A549 (cell line): ENCODE data around the gene SCARB1. TPM values are rescaled to one million over a fixed set of nuclear protein-coding genes. Genes with fewer than 3 reads are reported as not detected.
"Not testable (repeated sequence)": the region's sequence is repeated elsewhere in the genome, so short reads cannot be mapped to it uniquely, and the experiment has no call there.

ENCODE experiments used
- ATAC-seq, 2 experiments: fragments of 200-7000 bp in 1 of 2; fragments of >200 bp in 1 of 2; cut with Nextera tagmentation in 1 of 2; cut with Tn5 transposase in 1 of 2; 3 replicates each; pipeline versions ENCODE4 v1.8.0 to v1.9.1; 2018 to 2020; ENCODE audit warnings: mild to moderate bottlenecking in 1 of 2, moderate library complexity in 1 of 2
- CTCF ChIA-PET: fragments of 300-600 bp; sonication (Branson Sonifier 250); formaldehyde crosslinking; extraction: SDS; loops from one replicate; lab custom pipeline; 2021; ENCODE audit warnings: antibody characterized with exemption, inconsistent platforms; lab: Yijun Ruan, JAX
- POLR2A ChIA-PET: fragments of 350-600 bp; formaldehyde crosslinking; extraction: SDS; loops from one replicate; lab custom pipeline; 2021; ENCODE audit warnings: antibody characterized with exemption, inconsistent platforms; lab: Yijun Ruan, JAX
- DNase-seq, 2 experiments: peaks; one replicate each; pipeline versions ENCODE4 v3.0.0 to v3.0.0-alpha.2; 2011 to 2016; ENCODE audit warnings: low read depth in 1 of 2, low spot score in 1 of 2
- FAIRE-seq: peaks from 2 replicates; lab custom pipeline; 2011; peaks lifted over from hg19 to GRCh38; lab: Jason Lieb, UNC
- H3K27ac ChIP-seq, 2 experiments: fragments of >200 bp; sonication (Bioruptor Twin); formaldehyde crosslinking; 3 replicates each; pipeline ENCODE4 v1.5.1; 2016 to 2017
- H3K4me1 ChIP-seq: fragments of >200 bp; sonication (Bioruptor Twin); formaldehyde crosslinking; 3 replicates; pipeline ENCODE4 v1.6.1; 2016
- H3K4me2 ChIP-seq: fragments of >200 bp; sonication (Bioruptor Twin); formaldehyde crosslinking; 3 replicates; pipeline ENCODE4 v1.6.1; 2016
- H3K4me3 ChIP-seq: fragments of >200 bp; sonication (Bioruptor Twin); formaldehyde crosslinking; 3 replicates; pipeline ENCODE4 v1.5.1; 2016
- H3K9me3 ChIP-seq: fragments of >200 bp; sonication (Bioruptor Twin); formaldehyde crosslinking; 3 replicates; pipeline ENCODE4 v1.6.1; 2016
- CBX8 ChIP-seq: fragments of 200-600 bp; sonication (generic); IDR thresholded peaks from 2 replicates; pipeline ENCODE4 v1.6.1; 2016
- CEBPB ChIP-seq, 2 experiments: fragments of >200 bp in 1 of 2; sonication (Bioruptor Twin) in 1 of 2; formaldehyde crosslinking in 1 of 2; IDR thresholded peaks; 2 replicates each; pipeline ENCODE4 v1.6.1; 2012 to 2016
- CTCF ChIP-seq: fragments of >200 bp; sonication (Bioruptor Twin); formaldehyde crosslinking; IDR thresholded peaks from 3 replicates; pipeline ENCODE4 v1.5.1; 2016
- ELK1 ChIP-seq: fragments of 150-350 bp; IDR thresholded peaks from 2 replicates; pipeline ENCODE4 v1.6.1; 2014; ENCODE audit warnings: low read depth, mild to moderate bottlenecking, low read length
- FOSB ChIP-seq: fragments of 250-450 bp; sonication (Bioruptor Pico); IDR thresholded peaks from 2 replicates; pipeline ENCODE4 v1.5.0; 2020; ENCODE audit warnings: mild to moderate bottlenecking, moderate library complexity
- FOSL2 ChIP-seq, 2 experiments: fragments of 450-650 bp in 1 of 2; fragments of >200 bp in 1 of 2; sonication (Bioruptor Twin) in 1 of 2; formaldehyde crosslinking; IDR thresholded peaks; 2 replicates each; pipeline versions ENCODE4 v1.5.0 to v1.6.1; 2016 to 2020; ENCODE audit warnings: mild to moderate bottlenecking in 1 of 2, moderate library complexity in 1 of 2
- HES2 ChIP-seq: fragments of >200 bp; sonication (Bioruptor Twin); formaldehyde crosslinking; IDR thresholded peaks from 2 replicates; pipeline ENCODE4 v1.6.1; 2016
- HEYL ChIP-seq: fragments of 250-450 bp; sonication (Bioruptor Pico); IDR thresholded peaks from 2 replicates; pipeline ENCODE4 v1.8.0; 2021; ENCODE audit warnings: mild to moderate bottlenecking, moderate library complexity
- JUNB ChIP-seq: fragments of >200 bp; sonication (Bioruptor Twin); formaldehyde crosslinking; IDR thresholded peaks from 2 replicates; pipeline ENCODE4 v1.6.1; 2016
- MAFK ChIP-seq: fragments of 450-650 bp; IDR thresholded peaks from 2 replicates; pipeline ENCODE4 v1.6.1; 2014; ENCODE audit not compliant: partially characterized antibody
- MAX ChIP-seq: IDR thresholded peaks from 2 replicates; pipeline ENCODE4 v1.6.1; 2012
- NR3C1 ChIP-seq: fragments of >200 bp; sonication (Bioruptor Twin); formaldehyde crosslinking; IDR thresholded peaks from 3 replicates; pipeline ENCODE4 v1.6.1; 2017
- POLR2A ChIP-seq: IDR thresholded peaks from 2 replicates; pipeline ENCODE4 v1.6.1; 2012; ENCODE audit warnings: mild to moderate bottlenecking, low read length
- REST ChIP-seq: fragments of 200-600 bp; sonication (generic); IDR thresholded peaks from 2 replicates; pipeline ENCODE4 v1.6.1; 2016; ENCODE audit warnings: antibody characterized with exemption, mild to moderate bottlenecking, moderate library complexity
- RFX5 ChIP-seq: fragments of 450-650 bp; IDR thresholded peaks from 2 replicates; pipeline ENCODE4 v1.7.1; 2014; ENCODE audit warnings: antibody characterized with exemption, mild to moderate bottlenecking, moderate library complexity
- RNF2 ChIP-seq: fragments of 200-600 bp; sonication (generic); IDR thresholded peaks from 2 replicates; pipeline ENCODE4 v1.6.1; 2016; ENCODE audit warnings: low read depth, mild to moderate bottlenecking, antibody characterized with exemption, moderate library complexity, borderline replicate concordance
- SREBF2 ChIP-seq: fragments of 450-650 bp; IDR thresholded peaks from 2 replicates; pipeline ENCODE4 v1.6.1; 2014; ENCODE audit warnings: mild to moderate bottlenecking, moderate library complexity
- USF2 ChIP-seq: fragments of 450-650 bp; IDR thresholded peaks from 2 replicates; pipeline ENCODE4 v1.6.1; 2014; ENCODE audit warnings: antibody characterized with exemption
- WGBS: methylation state at CpG from one replicate; pipeline ENCODE4 v1.1.6; 2017; ENCODE audit errors: missing lambda C conversion rate; 5-methylcytosine and 5-hydroxymethylcytosine counted together
- polyA plus RNA-seq, 4 experiments: library from polyadenylated mRNA; depleted of rRNA in 3 of 4; stranded (reverse); fragments of >200 nt; fragmentation: RNase III in 1 of 4; extraction: RNeasy Plus Mini Kit Qiagen cat#74134 plus additional on column Dnase treatment in 1 of 4; gene quantifications; 2 replicates in 3 of 4; 3 replicates in 1 of 4; pipeline ENCODE4 v1.2.3, GENCODE V29; 2011 to 2017

SCARB1 gene
- polyA plus RNA-seq, 2 of the 4 experiments (the other 2 are of a cell fraction): 81.1 to 154 TPM

- TF ChIP-seq ELK1 (no peak), FOSL2 (IDR thresholded peaks at IDR 0.05) (no peak), FOSL2 (CRISPR knock-in tag; IDR thresholded peaks at IDR 0.05) (no peak), HES2 (no peak), SREBF2 (no peak), CTCF (no peak), RNF2 (no peak), HEYL (no peak), REST (no peak), CBX8 (no peak), MAX (peak; percentile 91), POLR2A (peak; percentile 92), MAFK (no peak), NR3C1 (no peak), FOSB (CRISPR knock-in tag) (no peak), CEBPB (IDR thresholded peaks at IDR 0.05) (no peak), RFX5 (no peak), USF2 (no peak), JUNB (no peak)
Observed at GRCh38 chr12:124863416-124864325, at the start of gene SCARB1 (continued).

GRCh38 chr12:124912529-124913287 lies 49.0 kb upstream of the SCARB1 start:
- H3K27ac ChIP-seq: peak overlapping the region; percentile 6 to 19; a peak in 2 of 6 replicates
- WGBS: 1% methylated on average over 20 of the region's 21 CpGs
- H3K4me1 ChIP-seq: peaks cover 37% of the 10 kb centered on the region

GRCh38 chr12:124911521-124911920 lies 47.9 kb upstream of the SCARB1 start:
- 10% methylated on average over 6 of the region's 6 CpGs for WGBS
- POLR2A ChIA-PET: interaction anchor here (1.0 to 5.8 kb wide), 5 partner anchors 7 to 29 kb away, joined by 4 to 41 read pairs (median 12); no protein-coding TSS in a partner anchor
- not testable (repeated sequence) for DNase-seq, ATAC-seq, H3K9me3 ChIP-seq, FAIRE-seq
- Histone ChIP-seq H3K4me2 (peak overlapping the region; percentile 94), H3K4me3 (peak overlapping the region; percentile 45), H3K4me1 (peaks cover 38% of the 10 kb centered on the region), H3K27ac (peak overlapping the region; percentile 44 to 67; a peak in 4 of 6 replicates)
- CTCF ChIA-PET: interaction anchor here (1.0 to 12.9 kb wide), 3 partner anchors 8 to 29 kb away, joined by 4 to 243 read pairs (median 44); no protein-coding TSS in a partner anchor

More at GRCh38 chr12:124912529-124913287, 49.0 kb upstream of the SCARB1 start:
- not testable (repeated sequence) for H3K9me3 ChIP-seq, DNase-seq, ATAC-seq, FAIRE-seq
- Histone ChIP-seq H3K4me2 (peak overlapping the region; percentile 69), H3K4me3 (peak overlapping the region; percentile 97)
- ChIA-PET CTCF (interaction anchor here (13.3 kb wide), 1 partner anchor 26 kb away, joined by 147 read pairs; no protein-coding TSS in a partner anchor), POLR2A (interaction anchor here (5.9 kb wide), 1 partner anchor 26 kb away, joined by 125 read pairs; no protein-coding TSS in a partner anchor)
